IgD-negative memory B cell (primary cell): ENCODE data around the gene TMEM253. TPM values are rescaled to one million over a fixed set of nuclear protein-coding genes. Genes with fewer than 3 reads are reported as not detected.

Experiments used
- H3K27ac Mint-ChIP-seq, 3 donors: one replicate each; pipeline ENCODE4 v1.8.0; 2020 to 2022; ENCODE audit warnings: mild to moderate bottlenecking in 3 of 3, mixed read lengths in 3 of 3, moderate library complexity in 1 of 3
- H3K27me3 Mint-ChIP-seq: one replicate; pipeline ENCODE4 v1.8.0; 2021; ENCODE audit warnings: mixed read lengths
- H3K36me3 Mint-ChIP-seq: one replicate; pipeline ENCODE4 v1.8.0; 2020; ENCODE audit warnings: mild to moderate bottlenecking, mixed read lengths
- H3K4me1 Mint-ChIP-seq, 3 donors: one replicate each; pipeline ENCODE4 v1.8.0; 2020 to 2022; ENCODE audit warnings: mixed read lengths in 3 of 3, mild to moderate bottlenecking in 1 of 3
- H3K4me3 Mint-ChIP-seq, 4 donors: one replicate each; pipeline ENCODE4 v1.8.0; 2020 to 2022; ENCODE audit warnings: mild to moderate bottlenecking in 4 of 4, mixed read lengths in 4 of 4, moderate library complexity in 3 of 4
- H3K9me3 Mint-ChIP-seq, 3 donors: one replicate each; pipeline ENCODE4 v1.8.0; 2020 to 2021; ENCODE audit warnings: mixed read lengths in 3 of 3, mild to moderate bottlenecking in 1 of 3
- polyA plus RNA-seq: library from polyadenylated mRNA; unstranded; fragments of 300-500 nt; fragmentation: Illumina TruSeq; gene quantifications from one replicate; pipeline ENCODE4 v1.2.3, GENCODE V29; 2021

The TMEM253 gene
- polyA plus RNA-seq, 1 donor from 2014 or later: not detected

- Mint-ChIP-seq H3K4me1 (peaks cover 10 to 28% (median 14%) of the 10 kb centered on the region in 3 donors), H3K9me3 (no peaks in the 10 kb centered on the region), H3K36me3 (no peaks in the 10 kb centered on the region), H3K4me3 (peak overlapping the region in 1 of 4 donors; percentile 56), H3K27ac (no peak overlapping the region), H3K27me3 (peaks cover 4% of the 10 kb centered on the region)
Observed at GRCh38 chr14:21091821-21092272, 9.0 kb upstream of the TMEM253 start.

GRCh38 chr14:21092273-21093011, 8.4 kb upstream of the TMEM253 start:
- Mint-ChIP-seq H3K9me3 (no peaks in the 10 kb centered on the region), H3K27ac (peak overlapping the region in 2 of 3 donors; percentile 2 to 53), H3K27me3 (peaks cover 3% of the 10 kb centered on the region), H3K4me1 (peaks cover 8 to 29% (median 11%) of the 10 kb centered on the region in 3 donors), H3K36me3 (no peaks in the 10 kb centered on the region), H3K4me3 (peak overlapping the region in 1 of 4 donors; percentile 1)

GRCh38 chr14:21093018-21093417, 7.8 kb upstream of the TMEM253 start:
- H3K27ac Mint-ChIP-seq: peak overlapping the region in 1 of 3 donors; percentile 2
- no peak overlapping the region for H3K4me3 Mint-ChIP-seq
- H3K27me3 Mint-ChIP-seq: peaks cover 2% of the 10 kb centered on the region
- peaks cover 2 to 24% (median 7%) of the 10 kb centered on the region in 3 donors for H3K4me1 Mint-ChIP-seq
- H3K9me3 Mint-ChIP-seq: no peaks in the 10 kb centered on the region
- H3K36me3 Mint-ChIP-seq: no peaks in the 10 kb centered on the region

- no peak overlapping the region for H3K4me3 Mint-ChIP-seq
Observed at GRCh38 chr14:21093769-21094681, 6.8 kb upstream of the TMEM253 start.

GRCh38 chr14:21095430-21096205, 5.2 kb upstream of the TMEM253 start:
- H3K36me3 Mint-ChIP-seq: no peaks in the 10 kb centered on the region
- peaks cover 20% of the 10 kb centered on the region for H3K27me3 Mint-ChIP-seq
- H3K9me3 Mint-ChIP-seq: no peaks in the 10 kb centered on the region
- H3K27ac Mint-ChIP-seq: peak overlapping the region in 2 of 3 donors; percentile 74 to 78
- H3K4me1 Mint-ChIP-seq: peaks cover 5 to 36% (median 13%) of the 10 kb centered on the region in 3 donors
- H3K4me3 Mint-ChIP-seq: peak overlapping the region in 2 of 4 donors; percentile 23 to 87

More at GRCh38 chr14:21093769-21094681, 6.8 kb upstream of the TMEM253 start:
- Mint-ChIP-seq H3K27me3 (peaks cover 6% of the 10 kb centered on the region), H3K9me3 (no peaks in the 10 kb centered on the region), H3K27ac (peak overlapping the region in 2 of 3 donors; percentile 53), H3K36me3 (no peaks in the 10 kb centered on the region), H3K4me1 (peaks cover 4 to 29% (median 11%) of the 10 kb centered on the region in 3 donors)

GRCh38 chr14:21096438-21096837, 4.4 kb upstream of the TMEM253 start:
- Mint-ChIP-seq H3K9me3 (no peaks in the 10 kb centered on the region), H3K27ac (no peak overlapping the region)

GRCh38 chr14:21096978-21097635, 3.8 kb upstream of the TMEM253 start:
- H3K4me1 Mint-ChIP-seq: peaks cover 5 to 36% (median 12%) of the 10 kb centered on the region in 3 donors
- H3K36me3 Mint-ChIP-seq: no peaks in the 10 kb centered on the region
- no peaks in the 10 kb centered on the region for H3K9me3 Mint-ChIP-seq
- H3K27ac Mint-ChIP-seq: peak overlapping the region in 1 of 3 donors; percentile 57
- H3K27me3 Mint-ChIP-seq: peaks cover 20% of the 10 kb centered on the region
- peak overlapping the region; percentile 68 to 92 (median 86) for H3K4me3 Mint-ChIP-seq

More at GRCh38 chr14:21096438-21096837, 4.4 kb upstream of the TMEM253 start:
- Mint-ChIP-seq H3K4me3 (peak overlapping the region in 2 of 4 donors; percentile 42 to 87), H3K4me1 (peaks cover 5 to 36% (median 13%) of the 10 kb centered on the region in 3 donors), H3K27me3 (peaks cover 20% of the 10 kb centered on the region), H3K36me3 (no peaks in the 10 kb centered on the region)

- Mint-ChIP-seq H3K4me3 (peak overlapping the region; percentile 68 to 92 (median 86)), H3K27me3 (peaks cover 20% of the 10 kb centered on the region), H3K27ac (no peak overlapping the region)
Observed at GRCh38 chr14:21097636-21098075, 3.2 kb upstream of the TMEM253 start.

GRCh38 chr14:21098076-21098891, 2.6 kb upstream of the TMEM253 start, which contains the start of gene ZNF219:
Gene ZNF219, minus strand, starts transcription at chr14:21098655. Its CDS starts 5,064 bp downstream, at chr14:21093591.
- Mint-ChIP-seq H3K4me1 (peaks cover 6 to 32% (median 7%) of the 10 kb centered on the region in 3 donors), H3K27me3 (peaks cover 20% of the 10 kb centered on the region), H3K9me3 (no peaks in the 10 kb centered on the region), H3K27ac (peak within 1 kb of the TSS; percentile 31 to 76 (median 54)), H3K36me3 (no peaks in the 10 kb centered on the region), H3K4me3 (peak within 1 kb of the TSS; percentile 72 to 92 (median 89))

More at GRCh38 chr14:21097636-21098075, 3.2 kb upstream of the TMEM253 start:
- no peaks in the 10 kb centered on the region for H3K9me3 Mint-ChIP-seq
- H3K36me3 Mint-ChIP-seq: no peaks in the 10 kb centered on the region
- H3K4me1 Mint-ChIP-seq: peaks cover 5 to 32% (median 9%) of the 10 kb centered on the region in 3 donors

- Mint-ChIP-seq H3K27me3 (peaks cover 22% of the 10 kb centered on the region), H3K36me3 (no peaks in the 10 kb centered on the region), H3K27ac (peak overlapping the region; percentile 31 to 76 (median 54)), H3K9me3 (no peaks in the 10 kb centered on the region), H3K4me1 (peaks cover 8 to 36% (median 9%) of the 10 kb centered on the region in 3 donors), H3K4me3 (peak overlapping the region; percentile 72 to 91 (median 88))
Observed at GRCh38 chr14:21098892-21099595, 1.8 kb upstream of the TMEM253 start.

GRCh38 chr14:21099596-21099985, 1.3 kb upstream of the TMEM253 start:
- Mint-ChIP-seq H3K4me3 (peak overlapping the region; percentile 22 to 91 (median 78)), H3K36me3 (no peaks in the 10 kb centered on the region), H3K4me1 (peaks cover 9 to 39% (median 11%) of the 10 kb centered on the region in 3 donors), H3K27ac (peak overlapping the region in 1 of 3 donors; percentile 54), H3K9me3 (no peaks in the 10 kb centered on the region), H3K27me3 (peaks cover 22% of the 10 kb centered on the region)

- Mint-ChIP-seq H3K27me3 (peaks cover 22% of the 10 kb centered on the region), H3K27ac (peak overlapping the region in 2 of 3 donors; percentile 19 to 75), H3K9me3 (no peaks in the 10 kb centered on the region), H3K4me1 (peaks cover 13 to 28% (median 16%) of the 10 kb centered on the region in 3 donors), H3K4me3 (peak overlapping the region in 3 of 4 donors; percentile 41 to 86 (median 70)), H3K36me3 (no peaks in the 10 kb centered on the region)
Observed at GRCh38 chr14:21101802-21102413, 1.0 kb downstream of the TMEM253 start.
